DOHH2 (cell line): Measurements from ENCODE around the gene EXD3.

Experiments
- H3F3A ChIP-seq: fragments of 200-600 bp; sonication (generic), shearing (Covaris generic); 2 replicates; pipeline ENCODE4 v1.6.0; 2016; ENCODE audit warnings: antibody characterized with exemption, mild to moderate bottlenecking; ENCODE audit not compliant: control insufficient read depth, insufficient read depth
- H3K27ac ChIP-seq: fragments of 200-600 bp; sonication (generic); 2 replicates; pipeline ENCODE4 v1.5.1; 2014; ENCODE audit warnings: low read depth, mild to moderate bottlenecking, low read length, moderate library complexity
- H3K27me3 ChIP-seq: fragments of 200-600 bp; sonication (generic); 2 replicates; pipeline ENCODE4 v1.6.1; 2014; ENCODE audit warnings: mild to moderate bottlenecking, low read length, mixed read lengths; ENCODE audit not compliant: control insufficient read depth
- H3K36me3 ChIP-seq: fragments of 200-600 bp; sonication (generic); 2 replicates; pipeline ENCODE4 v1.6.1; 2014; ENCODE audit warnings: mild to moderate bottlenecking, low read length, moderate library complexity, mixed read lengths; ENCODE audit not compliant: control insufficient read depth
- H3K4me1 ChIP-seq: fragments of 200-600 bp; sonication (generic); 2 replicates; pipeline ENCODE4 v1.6.1; 2014; ENCODE audit warnings: mild to moderate bottlenecking, low read length, mixed read lengths; ENCODE audit not compliant: control insufficient read depth
- H3K4me2 ChIP-seq: fragments of 200-600 bp; sonication (generic); 2 replicates; pipeline ENCODE4 v1.6.0; 2014; ENCODE audit warnings: mild to moderate bottlenecking, low read length, moderate library complexity
- H3K4me3 ChIP-seq: fragments of 200-600 bp; sonication (generic); 2 replicates; pipeline ENCODE4 v1.5.1; 2014; ENCODE audit warnings: mild to moderate bottlenecking, low read length, mixed read lengths
- H3K79me2 ChIP-seq: fragments of 200-600 bp; sonication (generic); 2 replicates; pipeline ENCODE4 v1.6.1; 2014; ENCODE audit warnings: mild to moderate bottlenecking, low read length, mixed read lengths; ENCODE audit not compliant: control insufficient read depth
- H3K9me2 ChIP-seq: fragments of 200-600 bp; sonication (generic); replicated peaks from 2 replicates; pipeline ENCODE4 v1.6.1; 2014; ENCODE audit warnings: mild to moderate bottlenecking, low read length, mixed read lengths; ENCODE audit not compliant: control insufficient read depth
- H3K9me3 ChIP-seq: fragments of 200-600 bp; sonication (generic); 2 replicates; pipeline ENCODE4 v1.6.1; 2014; ENCODE audit warnings: antibody characterized with exemption, low read length, mixed read lengths; ENCODE audit not compliant: control insufficient read depth, insufficient read depth
- H4K20me1 ChIP-seq: fragments of 200-600 bp; sonication (generic); 2 replicates; pipeline ENCODE4 v1.6.0; 2014; ENCODE audit warnings: low read depth, mild to moderate bottlenecking, antibody characterized with exemption, low read length, moderate library complexity; ENCODE audit not compliant: control insufficient read depth, insufficient read depth
- EZH2phosphoT487 ChIP-seq: fragments of 200-600 bp; sonication (generic); IDR thresholded peaks from 2 replicates; pipeline ENCODE4 v1.6.1; 2017; ENCODE audit warnings: borderline replicate concordance, mild to moderate bottlenecking, antibody characterized with exemption, low read length, moderate library complexity, mixed read lengths
- TF ChIP-seq, protein P1 (sequence below): fragments of 200-600 bp; sonication (generic); IDR thresholded peaks from one replicate; pipeline ENCODE4 v1.5.1; 2014; ENCODE audit warnings: antibody characterized with exemption, mild to moderate bottlenecking, low read depth, low read length; ENCODE audit not compliant: poor library complexity, severe bottlenecking

Gene EXD3

GRCh38 chr9:137461316-137461662, 38.3 kb upstream of the EXD3 start:
- H3K27me3 ChIP-seq = no peaks in the 10 kb centered on the region
- peak overlapping the region; percentile 78 for H3K4me3 ChIP-seq
- H3K9me3 ChIP-seq = no peaks in the 10 kb centered on the region
- H3K79me2 ChIP-seq = peaks cover 20% of the 10 kb centered on the region
- H3K4me2 ChIP-seq = peak overlapping the region; percentile 62
- H3F3A ChIP-seq = no peaks in the 10 kb centered on the region
- peak overlapping the region; percentile 82 for H3K27ac ChIP-seq
- no peaks in the 10 kb centered on the region for H3K9me2 ChIP-seq
- no peaks in the 10 kb centered on the region; the same call in 1 of the 2 replicates for H4K20me1 ChIP-seq
- no peak for TF ChIP-seq EZH2phosphoT487
- TF ChIP-seq, protein P1, sequence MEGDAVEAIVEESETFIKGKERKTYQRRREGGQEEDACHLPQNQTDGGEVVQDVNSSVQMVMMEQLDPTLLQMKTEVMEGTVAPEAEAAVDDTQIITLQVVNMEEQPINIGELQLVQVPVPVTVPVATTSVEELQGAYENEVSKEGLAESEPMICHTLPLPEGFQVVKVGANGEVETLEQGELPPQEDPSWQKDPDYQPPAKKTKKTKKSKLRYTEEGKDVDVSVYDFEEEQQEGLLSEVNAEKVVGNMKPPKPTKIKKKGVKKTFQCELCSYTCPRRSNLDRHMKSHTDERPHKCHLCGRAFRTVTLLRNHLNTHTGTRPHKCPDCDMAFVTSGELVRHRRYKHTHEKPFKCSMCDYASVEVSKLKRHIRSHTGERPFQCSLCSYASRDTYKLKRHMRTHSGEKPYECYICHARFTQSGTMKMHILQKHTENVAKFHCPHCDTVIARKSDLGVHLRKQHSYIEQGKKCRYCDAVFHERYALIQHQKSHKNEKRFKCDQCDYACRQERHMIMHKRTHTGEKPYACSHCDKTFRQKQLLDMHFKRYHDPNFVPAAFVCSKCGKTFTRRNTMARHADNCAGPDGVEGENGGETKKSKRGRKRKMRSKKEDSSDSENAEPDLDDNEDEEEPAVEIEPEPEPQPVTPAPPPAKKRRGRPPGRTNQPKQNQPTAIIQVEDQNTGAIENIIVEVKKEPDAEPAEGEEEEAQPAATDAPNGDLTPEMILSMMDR = no peak
- peaks cover 65% of the 10 kb centered on the region for H3K4me1 ChIP-seq
- H3K36me3 ChIP-seq = peaks cover 24% of the 10 kb centered on the region

DNA sequence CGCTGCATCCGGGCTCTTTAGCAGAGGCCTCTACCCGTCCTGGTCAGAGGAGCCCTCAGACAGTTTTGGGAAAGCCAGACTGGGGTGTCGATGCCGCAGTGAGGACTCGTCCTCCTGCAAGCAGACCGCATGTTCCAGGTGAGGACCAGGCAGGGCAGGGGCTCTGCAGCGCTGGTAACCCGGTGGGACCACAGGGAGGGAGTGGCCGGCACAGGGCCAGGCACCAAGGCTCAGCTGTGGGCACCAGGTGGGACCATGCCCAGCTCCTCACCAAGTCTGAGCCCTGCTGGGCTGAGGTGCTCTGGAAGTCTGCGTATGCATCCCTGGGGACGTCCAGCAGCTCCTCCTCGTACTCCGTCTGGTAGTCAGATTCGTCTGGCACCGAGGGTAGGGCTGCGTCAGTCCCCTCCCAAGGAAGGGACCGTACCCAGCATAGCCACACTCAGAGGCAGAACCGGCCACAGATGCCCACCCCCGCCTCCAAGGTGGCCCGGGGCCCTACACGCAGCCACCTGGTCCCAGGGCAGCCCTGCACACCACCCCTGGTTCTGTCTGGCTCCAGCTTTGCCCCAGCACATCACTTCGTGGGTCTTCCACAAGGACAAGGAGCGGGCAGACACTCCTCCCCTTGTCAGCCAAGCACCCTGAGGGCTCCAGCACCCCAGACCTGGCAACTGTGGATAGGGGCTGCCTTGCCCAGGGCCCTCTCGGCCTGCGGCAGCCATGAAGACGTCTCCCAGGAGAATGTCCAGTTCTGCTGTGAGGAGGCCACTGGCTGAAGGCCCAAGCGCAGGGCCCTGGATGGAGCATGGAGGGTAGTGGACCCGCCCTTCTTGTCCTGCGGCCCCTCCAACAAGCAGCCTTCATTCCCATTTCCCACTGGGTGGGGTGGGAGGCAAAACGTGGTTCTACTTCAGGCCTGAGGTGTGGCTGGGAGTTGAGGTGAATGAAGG, 37.7 kb upstream of the EXD3 start:
- H3K79me2 ChIP-seq = peaks cover 20% of the 10 kb centered on the region
- H3K4me2 ChIP-seq = peak overlapping the region; percentile 62
- peaks cover 72% of the 10 kb centered on the region for H3K4me1 ChIP-seq
- H3K9me3 ChIP-seq = no peaks in the 10 kb centered on the region
- H3K4me3 ChIP-seq = peak overlapping the region; percentile 88
- H3K27ac ChIP-seq = peak overlapping the region; percentile 82; the same call in 1 of the 2 replicates
- no peaks in the 10 kb centered on the region for H3F3A ChIP-seq
- TF ChIP-seq, protein P1 = no peak
- TF ChIP-seq EZH2phosphoT487 = no peak
- no peaks in the 10 kb centered on the region for H3K9me2 ChIP-seq
- H4K20me1 ChIP-seq = no peaks in the 10 kb centered on the region; the same call in 1 of the 2 replicates
- no peaks in the 10 kb centered on the region for H3K27me3 ChIP-seq
- peaks cover 31% of the 10 kb centered on the region for H3K36me3 ChIP-seq

DNA sequence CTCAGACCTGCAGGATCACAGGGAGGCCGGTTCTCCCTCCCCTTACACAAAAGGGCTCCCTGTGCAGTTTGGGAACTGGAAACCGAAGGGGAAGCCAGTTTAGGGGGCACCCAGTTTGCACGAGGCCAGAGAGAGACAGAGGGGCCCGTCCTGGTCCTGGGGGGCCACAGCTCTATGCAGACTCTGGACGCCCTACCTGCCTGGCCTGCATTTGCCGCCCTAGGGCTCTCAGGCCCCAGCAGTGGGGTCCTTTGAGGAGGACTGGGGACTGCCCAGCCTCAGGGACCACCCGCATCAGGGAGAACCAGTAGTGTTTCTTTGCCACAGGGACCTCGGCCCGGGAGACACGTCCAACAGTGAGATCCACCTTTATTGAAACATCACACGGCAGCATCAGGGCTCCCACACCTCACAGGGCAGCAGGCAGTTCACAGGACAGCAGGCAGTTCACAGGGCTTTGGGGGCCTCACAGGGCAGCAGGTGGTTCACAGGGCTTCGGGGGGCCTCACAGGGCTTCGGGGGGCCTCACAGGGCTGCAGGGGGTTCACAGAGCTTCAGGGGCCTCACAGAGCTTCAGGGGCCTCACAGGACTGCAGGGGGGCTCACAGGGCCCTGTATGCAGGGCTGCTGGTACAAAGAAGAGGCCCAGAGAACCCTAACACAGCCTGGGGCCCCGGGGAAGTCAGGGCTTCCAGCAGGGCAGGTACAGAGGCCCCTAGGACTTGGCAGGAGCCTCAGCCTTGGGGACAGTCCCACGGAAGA, 36.8 kb upstream of the EXD3 start:
- Histone ChIP-seq H4K20me1 (no peaks in the 10 kb centered on the region; the same call in 1 of the 2 replicates), H3K4me3 (peak overlapping the region; percentile 88), H3K27ac (peak overlapping the region; percentile 22), H3K36me3 (peaks cover 39% of the 10 kb centered on the region), H3F3A (no peaks in the 10 kb centered on the region), H3K79me2 (peaks cover 20% of the 10 kb centered on the region), H3K9me3 (no peaks in the 10 kb centered on the region), H3K27me3 (no peaks in the 10 kb centered on the region), H3K4me1 (peaks cover 80% of the 10 kb centered on the region), H3K4me2 (peak overlapping the region; percentile 62), H3K9me2 (no peaks in the 10 kb centered on the region)
- TF ChIP-seq EZH2phosphoT487 = no peak
- TF ChIP-seq, protein P1 = no peak
